SK-N-SH treated with all-trans-retinoic acid at 6 μM for 48 hours (cell line): Measurements from ENCODE around the gene DLL4.

ENCODE experiments used
- RARB ChIP-seq: fragments of 250-450 bp; sonication (Bioruptor Pico); IDR thresholded peaks from 2 replicates; pipeline ENCODE4 v1.8.0; 2021; ENCODE audit warnings: mild to moderate bottlenecking, moderate library complexity
- TCF4 ChIP-seq: fragments of 250-450 bp; sonication (Bioruptor Pico); IDR thresholded peaks from 2 replicates; pipeline ENCODE4 v1.8.0; 2021; ENCODE audit warnings: mild to moderate bottlenecking, moderate library complexity, borderline replicate concordance

DNA sequence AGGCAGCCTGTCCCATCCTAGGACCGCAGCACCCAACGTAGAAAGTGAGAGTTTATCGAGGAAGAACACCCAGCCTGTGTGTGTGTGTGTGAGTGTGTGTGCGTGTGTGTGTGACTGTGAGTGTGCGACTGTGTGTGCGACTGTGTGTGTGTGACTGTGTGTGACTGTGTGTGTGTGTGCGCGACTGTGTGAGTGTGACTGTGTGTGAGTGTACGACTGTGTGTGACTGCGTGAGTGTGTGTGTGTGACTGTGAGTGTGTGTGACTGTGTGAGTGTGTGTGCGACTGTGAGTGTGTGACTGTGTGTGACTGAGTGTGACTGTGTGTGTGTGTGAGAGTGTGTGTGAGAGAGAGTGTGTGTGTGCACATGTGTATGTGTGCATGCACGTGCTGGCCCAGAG, 15.1 kb upstream of the DLL4 start:
- no peak for TF ChIP-seq RARB (CRISPR knock-in tag)
- no peak for TF ChIP-seq TCF4
